ACHN (cell line): ENCODE results near the gene ARHGEF12.
A peak's percentile ranks its signal among the peaks of the same experiment; 100 is the strongest.

Source experiments
- DNase-seq: peaks from one replicate; pipeline ENCODE4 v3.0.0-alpha.2; 2015
- in situ Hi-C: cut with HindIII; loops from 2 replicates; pipeline ENCODE4 v1.10.0; 2017; ENCODE audit warnings: low sequenced_read_pairs, low pct_ligation_motif_present, low pct_unique_long_range_greater_than_20kb

Gene ARHGEF12

DNA sequence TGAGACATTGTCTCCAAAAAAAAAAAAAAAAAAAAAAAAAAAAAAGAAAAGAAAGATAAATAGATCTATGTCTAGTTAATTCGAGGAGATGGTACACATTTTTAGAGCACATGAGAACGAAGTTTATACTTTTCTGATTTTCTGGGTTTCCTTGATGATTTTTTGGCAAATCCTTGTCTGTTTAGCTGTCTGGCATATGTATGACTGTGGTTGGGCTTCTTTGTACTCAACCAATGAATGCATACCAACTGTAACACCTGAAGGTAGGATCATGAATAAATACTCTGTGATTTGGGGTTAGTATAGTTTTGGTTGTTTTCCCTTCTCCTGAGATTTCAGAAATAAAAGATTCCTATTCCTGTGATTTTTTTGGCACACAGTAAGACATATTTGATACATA lies 63.1 kb downstream of the ARHGEF12 start:
- in situ Hi-C loops: no loop called here
- no peak for DNase-seq

DNA sequence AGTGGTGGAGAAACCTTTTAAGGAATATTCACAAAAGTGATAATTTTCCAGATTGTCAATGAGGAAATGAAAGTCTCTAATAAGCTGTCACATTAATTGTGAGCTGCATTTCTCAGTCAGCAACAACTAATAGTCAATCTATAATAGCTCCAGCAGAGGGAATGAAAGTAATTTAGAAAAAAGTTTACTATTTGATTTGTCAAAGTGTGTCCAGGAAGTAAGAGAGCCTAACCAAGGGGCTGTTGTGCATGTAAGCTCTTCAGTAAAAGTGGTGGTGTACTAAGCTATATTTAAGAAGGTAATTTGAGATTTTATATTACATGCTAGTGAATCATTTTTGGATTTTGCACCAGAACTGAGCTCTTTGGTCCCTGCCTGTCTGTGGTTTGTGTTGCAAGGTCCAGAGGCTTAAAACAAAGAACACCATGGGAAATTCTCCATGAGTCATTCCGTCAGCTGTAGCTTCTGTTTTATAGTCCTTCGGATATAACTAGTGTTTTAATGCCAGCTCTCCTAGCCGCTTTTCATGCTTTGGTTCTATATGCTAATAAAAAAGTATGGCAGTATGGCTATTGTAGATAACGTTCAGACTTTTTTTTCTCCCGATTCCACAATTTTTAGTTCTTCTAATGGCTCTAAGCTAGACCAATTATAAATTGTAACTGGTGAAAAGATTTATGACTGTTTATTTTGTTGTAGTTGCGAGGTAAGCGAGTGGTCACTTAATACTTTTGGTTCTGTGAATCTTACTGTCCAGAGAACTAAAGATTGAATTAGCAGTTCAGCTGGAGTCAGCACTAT lies 64.6 kb downstream of the ARHGEF12 start:
- in situ Hi-C loops: no loop called here
- peak; percentile 83 for DNase-seq

DNA sequence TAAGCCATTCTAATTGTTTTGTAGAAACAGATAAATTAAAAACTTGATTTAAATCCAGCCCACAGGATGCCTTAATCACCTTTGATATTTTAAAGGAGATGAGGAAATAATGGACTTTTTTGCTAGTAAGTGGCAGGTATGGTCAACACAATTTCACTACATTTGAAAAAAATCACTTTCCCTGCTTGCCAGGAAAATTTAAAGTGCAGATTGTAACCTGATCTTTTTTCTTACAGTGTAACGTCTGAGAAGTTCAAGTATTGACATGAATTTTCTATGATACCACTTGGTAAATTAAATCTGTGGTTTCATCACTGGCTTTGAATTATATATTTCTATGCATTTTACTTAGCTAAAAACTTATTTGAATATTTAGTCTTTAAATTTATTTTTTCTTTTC lies 65.3 kb downstream of the ARHGEF12 start:
- in situ Hi-C loops: no loop called here
- no peak for DNase-seq

DNA sequence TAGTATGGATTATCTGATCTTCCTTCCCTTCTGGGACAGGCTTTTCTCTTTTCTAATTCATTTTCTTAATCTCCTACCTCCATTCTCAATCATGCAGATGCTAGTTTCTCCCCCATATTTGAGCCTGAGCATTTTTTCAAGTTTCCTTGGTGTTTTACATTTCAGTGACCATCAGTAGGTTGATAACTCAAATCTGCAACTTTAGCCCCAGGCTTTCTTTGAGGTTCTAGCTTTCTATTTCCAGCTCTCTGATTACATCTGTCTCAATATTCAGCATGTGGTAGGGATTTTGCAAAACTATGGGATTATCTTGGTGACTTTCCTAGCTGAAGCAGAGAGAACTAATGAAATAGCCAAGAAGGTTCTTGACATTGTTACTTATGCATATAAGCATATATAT lies 67.8 kb downstream of the ARHGEF12 start:
- in situ Hi-C loops: no loop called here

DNA sequence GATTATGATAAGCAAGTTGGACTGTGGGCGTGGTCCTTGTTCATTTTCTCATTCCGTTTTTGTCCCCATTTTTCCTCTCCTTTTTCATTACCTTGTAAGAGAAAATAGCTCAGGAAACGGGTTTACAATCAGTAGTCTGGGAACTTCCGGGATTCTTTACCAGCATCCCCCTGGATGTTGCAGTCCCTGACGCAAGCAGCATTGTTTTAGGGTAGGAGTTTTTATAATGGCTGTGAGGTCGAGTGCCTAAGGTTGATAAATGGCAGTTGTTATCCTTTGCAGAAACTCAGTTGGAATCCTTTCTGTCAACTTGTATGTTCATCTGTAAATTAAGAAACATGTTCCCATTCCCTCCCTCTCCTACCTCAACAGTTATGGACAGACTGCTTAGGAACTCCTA lies 68.3 kb downstream of the ARHGEF12 start:
- DNase-seq: no peak
- in situ Hi-C loops: no loop called here

More for the DNA sequence above, 67.8 kb downstream of the ARHGEF12 start:
- no peak for DNase-seq

DNA sequence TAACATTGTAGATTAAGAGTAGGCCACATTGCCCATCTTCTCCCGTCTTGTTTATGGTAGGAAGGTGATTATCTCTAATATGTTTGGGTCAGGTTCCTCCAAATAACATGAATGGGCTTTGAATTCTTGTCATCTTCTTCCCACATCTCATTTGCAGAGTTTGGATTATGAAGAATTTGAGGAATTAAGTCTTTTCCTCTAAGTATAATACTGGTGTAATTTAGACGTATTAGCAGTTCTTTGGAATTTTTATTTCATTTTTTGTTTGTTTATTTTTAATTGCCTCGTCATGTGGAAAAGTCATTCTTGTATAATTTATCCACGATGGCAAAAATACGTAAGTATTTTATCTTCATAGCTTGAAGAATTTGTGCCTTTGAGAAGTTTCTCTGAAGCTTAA lies 73.4 kb downstream of the ARHGEF12 start:
- in situ Hi-C loops: no loop called here
- DNase-seq: no peak

DNA sequence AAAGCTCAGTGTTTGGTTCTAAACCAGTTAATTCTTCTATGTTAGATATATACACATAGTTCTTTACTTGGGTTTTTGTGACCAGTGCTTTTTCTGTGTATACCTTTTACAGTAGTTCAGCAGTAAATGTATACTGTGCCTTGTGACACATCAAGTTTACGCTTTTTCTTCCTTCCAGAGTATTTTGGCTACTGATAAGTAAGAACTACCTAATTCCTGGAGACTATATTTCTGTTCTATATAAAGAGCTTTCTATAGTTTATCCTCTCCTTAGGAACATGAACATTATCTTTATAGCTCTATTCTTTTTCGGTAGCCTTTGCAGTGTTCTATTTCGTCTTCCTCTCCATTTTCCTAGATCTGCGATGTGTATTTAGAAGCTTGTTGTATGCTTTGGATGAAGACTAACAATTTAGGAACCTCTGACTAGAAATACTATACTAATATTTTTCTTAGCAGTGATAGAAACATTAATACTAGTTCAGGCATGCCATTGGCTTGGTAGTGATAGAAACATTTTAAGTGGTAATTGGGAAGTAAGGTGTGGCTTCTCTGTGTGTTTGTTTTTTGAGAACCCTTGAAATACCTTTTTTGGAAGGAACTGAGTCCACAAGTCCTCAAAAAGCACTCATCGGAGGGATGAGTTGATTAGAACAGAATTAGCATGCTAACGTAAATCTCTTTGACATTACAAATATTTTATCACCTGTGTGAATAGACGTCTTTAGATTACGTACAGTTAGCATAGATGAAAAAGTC lies 74.6 kb downstream of the ARHGEF12 start:
- in situ Hi-C loops: no loop called here
- no peak for DNase-seq

DNA sequence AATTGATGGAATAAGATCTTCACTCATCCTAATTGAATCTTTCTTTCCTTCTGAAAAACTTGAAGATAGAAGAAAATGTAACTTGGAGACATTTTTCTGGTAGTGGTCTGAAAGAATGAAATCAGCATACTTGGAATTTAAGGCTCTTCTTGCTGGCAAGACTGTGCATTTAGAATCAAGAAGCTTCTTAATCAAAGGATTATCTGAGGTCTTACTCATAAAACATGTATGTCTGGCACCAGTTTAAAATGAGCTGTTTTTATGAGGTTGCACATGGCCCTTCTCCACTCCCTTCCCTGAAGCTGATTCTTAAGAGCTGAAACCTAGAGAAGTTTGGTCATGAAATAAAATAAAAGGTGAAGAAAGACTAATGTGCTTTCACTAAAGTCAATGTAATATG lies 77.3 kb downstream of the ARHGEF12 start:
- in situ Hi-C loops: no loop called here

DNA sequence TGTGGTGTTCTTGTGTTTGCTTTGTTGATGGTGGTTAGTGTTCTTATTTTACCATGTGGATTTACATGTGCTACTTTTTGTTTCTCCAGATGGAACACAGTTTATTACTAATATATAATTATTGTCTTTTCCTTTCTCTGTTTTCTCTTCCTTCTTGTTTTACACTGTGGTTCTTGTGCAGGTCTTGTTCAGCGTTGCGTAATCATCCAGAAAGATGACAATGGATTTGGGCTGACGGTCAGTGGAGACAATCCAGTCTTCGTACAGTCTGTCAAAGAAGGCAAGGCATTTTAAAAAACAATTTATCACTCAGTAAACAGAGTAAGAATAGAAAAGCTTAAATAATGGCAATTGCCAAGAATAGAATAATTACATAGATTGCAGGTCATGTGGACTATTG lies 84.4 kb downstream of the ARHGEF12 start:
- in situ Hi-C loops: no loop called here
- no peak for DNase-seq

More for the DNA sequence above, 77.3 kb downstream of the ARHGEF12 start:
- DNase-seq: no peak

DNA sequence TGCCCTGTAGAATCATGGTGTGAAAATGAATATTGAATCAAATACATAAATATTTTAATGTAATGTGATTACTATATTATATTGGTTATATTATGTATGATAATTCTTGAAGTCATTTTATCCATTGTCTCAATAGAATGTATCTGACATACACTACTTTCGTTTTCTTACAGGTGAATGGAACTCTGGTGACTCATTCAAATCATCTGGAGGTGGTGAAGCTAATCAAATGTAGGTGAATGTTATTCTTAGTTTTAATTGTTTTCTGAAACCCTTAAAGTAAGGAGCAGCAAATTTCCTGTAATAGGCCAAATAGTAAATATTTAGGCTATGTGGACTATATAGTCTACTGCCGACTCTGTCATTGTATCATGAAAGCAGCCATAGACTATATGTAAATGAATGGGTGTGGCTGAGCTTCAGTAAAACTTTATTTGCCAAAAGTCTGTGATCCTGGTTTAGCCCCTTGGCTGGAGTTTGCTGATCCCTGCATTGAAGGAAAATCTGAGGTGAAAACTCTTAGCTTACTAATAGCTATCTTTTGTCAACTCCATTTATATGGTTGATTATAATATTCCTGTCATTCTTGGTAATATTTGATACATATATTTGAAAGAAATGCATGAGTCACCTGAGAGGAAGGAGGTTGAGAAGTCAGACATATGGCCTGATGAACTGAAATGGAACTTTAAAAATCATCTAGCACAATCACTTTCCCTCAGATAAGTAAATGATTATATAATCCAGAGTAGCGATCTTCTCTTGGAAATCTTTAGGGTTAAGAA lies 88.2 kb downstream of the ARHGEF12 start:
- in situ Hi-C loops: no loop called here
- DNase-seq: peak; percentile 24

DNA sequence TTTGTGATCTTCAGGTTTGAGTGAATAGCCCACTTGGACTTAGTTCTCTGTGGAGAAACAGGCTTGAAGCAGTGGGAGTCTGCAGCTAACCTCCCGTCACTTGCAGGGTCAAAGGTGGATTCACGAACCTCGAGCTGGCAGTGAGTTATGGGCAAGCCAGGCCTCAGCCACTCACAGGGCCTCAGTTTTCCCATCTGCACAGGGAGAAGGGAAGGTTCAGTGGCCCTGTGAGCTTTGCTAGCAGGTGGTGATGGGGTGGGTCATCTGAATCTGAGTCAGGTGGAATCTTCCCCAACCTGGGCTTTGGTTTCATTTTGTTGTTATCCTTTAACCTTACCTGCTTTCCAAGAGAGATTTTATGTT lies 88.7 kb downstream of the ARHGEF12 start:
- in situ Hi-C loops: no loop called here
- DNase-seq: peak; percentile 11

DNA sequence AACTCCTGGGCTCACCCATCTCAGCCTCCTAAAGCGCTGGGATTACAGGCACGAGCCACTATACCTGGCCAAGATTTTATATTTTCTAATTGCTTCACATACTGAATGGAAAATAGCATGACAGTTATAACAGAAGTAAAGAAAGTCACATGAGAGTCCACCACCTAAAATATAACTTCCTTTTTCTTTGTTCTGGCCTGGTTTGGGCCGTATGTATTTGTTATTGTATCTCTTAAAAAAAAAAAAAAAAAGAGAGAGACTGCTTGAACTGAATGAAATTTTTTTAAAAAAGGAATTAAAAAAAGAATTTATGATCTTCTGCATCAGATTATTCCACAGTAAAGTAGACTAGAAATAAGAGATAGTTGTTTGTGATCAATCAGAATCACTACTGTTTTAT lies 89.3 kb downstream of the ARHGEF12 start:
- no peak for DNase-seq
- in situ Hi-C loops: no loop called here

DNA sequence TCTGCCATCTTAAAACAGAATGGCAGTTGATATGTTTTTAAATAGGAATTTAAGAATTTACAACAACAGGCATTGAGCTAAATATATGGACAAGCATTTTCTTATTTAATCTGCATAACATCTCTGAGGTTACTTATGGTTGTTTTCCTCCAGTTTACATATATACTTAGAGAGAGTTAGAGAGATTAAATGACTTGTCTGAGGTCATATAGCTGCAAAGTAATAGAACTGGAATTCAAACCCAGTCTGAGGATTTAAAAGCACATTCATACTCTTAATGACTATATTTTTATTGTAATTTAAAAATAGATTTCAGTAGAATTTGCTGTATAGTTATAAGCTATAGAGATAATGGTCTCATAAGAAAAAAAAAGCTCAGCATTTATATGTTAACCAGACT lies 93.9 kb downstream of the ARHGEF12 start:
- DNase-seq: no peak
- in situ Hi-C loops: no loop called here

DNA sequence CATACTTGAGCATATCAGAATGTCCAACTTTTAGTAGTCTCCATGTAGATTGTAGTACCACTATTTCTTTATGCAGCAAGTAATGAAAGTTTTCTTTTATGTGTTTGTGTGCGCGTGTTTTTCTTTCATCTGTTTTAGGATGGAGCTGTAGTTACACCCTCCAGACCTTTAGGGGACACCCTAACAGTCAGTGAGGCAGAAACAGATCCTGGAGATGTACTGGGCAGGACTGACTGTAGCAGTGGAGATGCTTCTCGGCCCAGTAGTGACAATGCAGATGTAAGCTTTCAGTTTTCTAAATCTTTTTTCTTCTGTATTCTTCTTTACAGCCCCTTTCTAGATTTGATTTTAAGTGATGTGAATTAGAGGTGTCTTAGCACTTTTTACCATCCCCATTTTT lies 95.4 kb downstream of the ARHGEF12 start:
- in situ Hi-C loops: no loop called here
- DNase-seq: peak; percentile 78

DNA sequence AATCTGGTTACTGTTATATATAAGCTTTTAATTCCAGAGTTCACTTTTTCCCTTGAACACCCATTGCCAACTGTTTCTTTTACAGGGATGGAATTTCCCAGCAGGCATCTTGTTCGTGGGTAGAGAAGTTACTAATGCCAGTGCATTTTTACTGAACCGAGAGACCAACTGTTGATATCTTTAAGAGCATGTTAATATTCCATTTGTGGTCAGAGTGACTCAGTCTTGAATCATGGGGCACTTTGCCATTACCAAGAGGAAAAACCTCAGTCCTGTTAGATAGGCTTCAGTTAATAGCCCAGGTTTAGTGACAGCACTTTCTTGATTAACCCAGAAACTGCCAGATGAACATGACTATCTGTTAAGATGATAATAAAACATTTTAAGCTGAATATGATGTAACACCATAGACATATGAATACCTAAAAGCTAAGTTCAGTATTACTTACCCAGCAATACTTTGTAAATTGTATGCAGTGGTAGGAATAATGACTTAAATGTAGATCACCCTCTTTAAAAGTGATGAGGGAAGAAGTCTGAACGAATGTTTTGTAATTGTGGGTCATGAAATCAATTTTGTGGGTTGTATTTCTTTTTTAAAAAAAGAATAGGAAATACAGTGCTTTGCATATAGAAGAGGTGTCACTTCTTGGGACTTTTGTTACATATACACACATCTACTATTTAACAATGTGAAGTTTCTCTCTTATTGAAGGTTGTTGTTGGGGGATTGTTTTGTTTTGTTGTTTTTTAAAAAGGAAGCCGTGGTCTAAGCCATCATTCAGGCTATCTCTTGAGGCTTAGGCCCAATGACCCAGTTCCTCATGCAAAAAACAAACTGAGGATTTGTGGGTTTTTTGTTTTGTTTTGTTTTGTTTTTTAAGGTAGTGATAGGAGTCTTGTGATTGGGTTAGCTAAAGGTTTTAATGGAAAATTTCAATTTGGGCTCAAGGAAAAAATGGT lies 96.1 kb downstream of the ARHGEF12 start:
- in situ Hi-C loops: no loop called here
- DNase-seq: peak; percentile 97

DNA sequence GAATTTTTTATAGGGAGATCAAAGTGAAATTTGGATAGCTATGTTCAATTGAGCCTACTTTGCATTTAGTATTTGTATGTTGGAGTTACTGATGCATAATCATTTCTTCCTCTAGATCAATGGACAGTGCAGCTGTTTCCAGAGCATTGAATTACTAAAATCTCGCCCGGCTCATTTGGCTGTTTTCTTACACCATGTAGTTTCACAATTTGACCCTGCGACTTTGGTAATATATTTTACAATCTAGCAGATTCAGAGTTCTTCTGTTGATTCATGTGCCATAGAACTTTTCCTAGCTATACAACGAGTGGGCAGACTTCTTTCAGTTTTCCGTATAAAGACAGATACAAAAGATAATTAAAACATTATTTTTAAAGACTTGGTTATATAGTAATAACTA lies 105.4 kb downstream of the ARHGEF12 start:
- no peak for DNase-seq
- in situ Hi-C loops: no loop called here

DNA sequence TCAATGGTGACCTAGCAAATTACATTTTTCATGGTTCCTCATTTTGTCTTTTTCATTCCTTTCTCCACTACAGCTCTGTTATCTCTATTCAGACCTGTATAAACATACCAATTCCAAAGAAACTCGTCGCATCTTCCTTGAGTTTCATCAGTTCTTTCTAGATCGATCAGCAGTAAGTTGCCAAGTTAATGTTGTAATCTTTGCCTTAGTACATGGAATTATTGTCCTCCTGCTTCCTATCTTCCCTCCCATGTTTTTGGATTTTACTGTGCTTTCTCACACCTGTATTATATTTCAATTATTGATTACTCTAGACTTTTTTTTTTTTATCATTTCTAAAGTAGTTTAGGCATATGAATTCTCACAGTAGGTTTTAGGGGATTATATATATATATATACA lies 105.8 kb downstream of the ARHGEF12 start:
- no peak for DNase-seq
- in situ Hi-C loops: no loop called here

DNA sequence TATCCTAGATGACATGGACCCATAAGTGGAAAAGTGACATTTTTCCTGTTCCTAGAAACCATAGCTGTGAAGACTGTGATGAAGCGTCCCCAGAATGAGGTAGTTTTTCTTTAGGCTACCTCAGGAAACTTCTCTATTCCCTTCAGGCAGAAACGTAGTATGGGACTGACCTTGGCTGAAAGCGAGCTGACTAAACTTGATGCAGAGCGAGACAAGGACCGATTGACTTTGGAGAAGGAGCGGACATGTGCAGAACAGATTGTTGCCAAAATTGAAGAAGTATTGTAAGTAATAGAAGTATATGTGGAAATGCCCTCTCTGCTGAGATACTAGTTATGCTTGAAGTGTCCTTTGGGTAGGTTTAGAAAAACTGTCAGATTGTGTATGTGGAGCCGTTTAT lies 110.6 kb downstream of the ARHGEF12 start:
- DNase-seq: no peak
- in situ Hi-C loops: no loop called here
